Lung microvascular endothelial cell (primary cell): Measurements from ENCODE around the gene WASHC4. TPM values are rescaled to one million over a fixed set of nuclear protein-coding genes. Genes with fewer than 3 reads are reported as not detected.

Source experiments
- DNase-seq, 2 donors: peaks; one replicate each; pipeline versions ENCODE4 v3.0.0 to v3.0.0-alpha.2; 2010; ENCODE audit warnings: low read depth in 2 of 2
- total RNA-seq: library from RNA; depleted of rRNA; stranded (reverse); fragments of >200 nt; gene quantifications from 2 replicates; pipeline ENCODE4 v1.2.1, GENCODE V29; 2014

The WASHC4 gene
- total RNA-seq, 1 donor from 2014 or later, result 106 TPM

GRCh38 chr12:105205322-105206048 lies 98.0 kb downstream of the WASHC4 start:
- no peak for DNase-seq

GRCh38 chr12:105206686-105207374 lies 99.3 kb downstream of the WASHC4 start:
- DNase-seq, result peak in 1 of 2 donors; percentile 32

- no peak for DNase-seq
Observed at GRCh38 chr12:105209091-105209490, 101.6 kb downstream of the WASHC4 start.

- peak in 1 of 2 donors; percentile 68 for DNase-seq
Observed at GRCh38 chr12:105212438-105212837, 104.9 kb downstream of the WASHC4 start.

- peak; percentile 36 to 68 for DNase-seq
Observed at GRCh38 chr12:105214148-105214547, 106.6 kb downstream of the WASHC4 start.

GRCh38 chr12:105214670-105215375 lies 107.3 kb downstream of the WASHC4 start:
- peak; percentile 50 to 65 for DNase-seq

GRCh38 chr12:105218434-105218833 lies 110.9 kb downstream of the WASHC4 start:
- DNase-seq, result no peak

Other genes starting within 250 kb of the WASHC4 start
- 2.6 and 6.9 TPM in 2 replicates for gene SLC41A2, start 149.4 kb upstream of the WASHC4 start, total RNA-seq
- gene NOPCHAP1, start 121.4 kb upstream of the WASHC4 start, total RNA-seq, result 8.1 TPM in 2 replicates
- gene ALDH1L2, start 23.3 kb upstream of the WASHC4 start, total RNA-seq, result 0.20 and 0.22 TPM in 2 replicates
- gene APPL2, start 128.4 kb downstream of the WASHC4 start, total RNA-seq, result 13.5 and 15.5 TPM in 2 replicates
- gene C12orf75, start 223.0 kb downstream of the WASHC4 start, total RNA-seq, result 5.8 and 14.8 TPM in 2 replicates